ENCODE data around the gene NFASC. TPM values are rescaled to one million over a fixed set of nuclear protein-coding genes. Genes with fewer than 3 reads are reported as not detected.

The NFASC gene
- total and polyA plus RNA-seq, 4 donors: 0.23 to 5.4 (median 1.9) TPM

DNA sequence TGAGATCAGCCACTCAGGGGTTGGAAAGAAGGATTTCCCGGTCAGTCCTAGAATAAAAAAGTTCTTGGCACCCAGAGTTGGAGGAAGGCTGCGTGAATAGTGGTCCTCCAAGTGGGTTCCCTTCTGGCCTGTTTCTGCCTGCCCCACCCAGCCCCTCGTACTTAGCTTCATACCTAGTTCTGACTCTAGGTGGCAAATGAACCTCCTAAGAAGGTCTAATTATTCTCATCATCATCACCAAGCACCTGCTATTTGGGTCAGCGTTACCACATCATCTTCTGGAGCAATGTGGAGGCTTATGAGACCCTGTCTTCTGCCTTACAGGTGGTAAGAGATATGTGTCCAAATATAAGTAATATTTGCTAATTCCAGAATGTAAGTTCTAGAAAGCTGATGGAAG lies 35.9 kb upstream of the NFASC start:
- Histone ChIP-seq H3K27ac (ENCODE audit: low read depth in 1 of 2, low read length in 2 of 2) (no peak overlapping the region), H3K9me3 (ENCODE audit: control insufficient read depth in 4 of 4, low read length in 3 of 4) (no peaks in the 10 kb centered on the region), H3K9ac (ENCODE audit: low read depth in 1 of 2, low read length in 2 of 2) (no peak overlapping the region), H3K4me3 (ENCODE audit: low read depth in 1 of 3, low read length in 3 of 3) (no peak overlapping the region), H3K4me1 (ENCODE audit: control insufficient read depth in 4 of 4, insufficient read depth in 4 of 4, low read length in 3 of 4) (no peaks in the 10 kb centered on the region), H3K36me3 (ENCODE audit: control insufficient read depth in 4 of 4, insufficient read depth in 3 of 4, low read depth in 1 of 4, low read length in 3 of 4) (no peaks in the 10 kb centered on the region), H3K27me3 (ENCODE audit: control insufficient read depth in 4 of 4, insufficient read depth in 4 of 4, low read length in 3 of 4) (no peaks in the 10 kb centered on the region)
- TF ChIP-seq JUND (IDR thresholded peaks at IDR 0.05): no peak
- TF ChIP-seq, protein P1, sequence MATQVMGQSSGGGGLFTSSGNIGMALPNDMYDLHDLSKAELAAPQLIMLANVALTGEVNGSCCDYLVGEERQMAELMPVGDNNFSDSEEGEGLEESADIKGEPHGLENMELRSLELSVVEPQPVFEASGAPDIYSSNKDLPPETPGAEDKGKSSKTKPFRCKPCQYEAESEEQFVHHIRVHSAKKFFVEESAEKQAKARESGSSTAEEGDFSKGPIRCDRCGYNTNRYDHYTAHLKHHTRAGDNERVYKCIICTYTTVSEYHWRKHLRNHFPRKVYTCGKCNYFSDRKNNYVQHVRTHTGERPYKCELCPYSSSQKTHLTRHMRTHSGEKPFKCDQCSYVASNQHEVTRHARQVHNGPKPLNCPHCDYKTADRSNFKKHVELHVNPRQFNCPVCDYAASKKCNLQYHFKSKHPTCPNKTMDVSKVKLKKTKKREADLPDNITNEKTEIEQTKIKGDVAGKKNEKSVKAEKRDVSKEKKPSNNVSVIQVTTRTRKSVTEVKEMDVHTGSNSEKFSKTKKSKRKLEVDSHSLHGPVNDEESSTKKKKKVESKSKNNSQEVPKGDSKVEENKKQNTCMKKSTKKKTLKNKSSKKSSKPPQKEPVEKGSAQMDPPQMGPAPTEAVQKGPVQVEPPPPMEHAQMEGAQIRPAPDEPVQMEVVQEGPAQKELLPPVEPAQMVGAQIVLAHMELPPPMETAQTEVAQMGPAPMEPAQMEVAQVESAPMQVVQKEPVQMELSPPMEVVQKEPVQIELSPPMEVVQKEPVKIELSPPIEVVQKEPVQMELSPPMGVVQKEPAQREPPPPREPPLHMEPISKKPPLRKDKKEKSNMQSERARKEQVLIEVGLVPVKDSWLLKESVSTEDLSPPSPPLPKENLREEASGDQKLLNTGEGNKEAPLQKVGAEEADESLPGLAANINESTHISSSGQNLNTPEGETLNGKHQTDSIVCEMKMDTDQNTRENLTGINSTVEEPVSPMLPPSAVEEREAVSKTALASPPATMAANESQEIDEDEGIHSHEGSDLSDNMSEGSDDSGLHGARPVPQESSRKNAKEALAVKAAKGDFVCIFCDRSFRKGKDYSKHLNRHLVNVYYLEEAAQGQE (IDR thresholded peaks at IDR 0.05): no peak
- TF ChIP-seq, protein P2, sequence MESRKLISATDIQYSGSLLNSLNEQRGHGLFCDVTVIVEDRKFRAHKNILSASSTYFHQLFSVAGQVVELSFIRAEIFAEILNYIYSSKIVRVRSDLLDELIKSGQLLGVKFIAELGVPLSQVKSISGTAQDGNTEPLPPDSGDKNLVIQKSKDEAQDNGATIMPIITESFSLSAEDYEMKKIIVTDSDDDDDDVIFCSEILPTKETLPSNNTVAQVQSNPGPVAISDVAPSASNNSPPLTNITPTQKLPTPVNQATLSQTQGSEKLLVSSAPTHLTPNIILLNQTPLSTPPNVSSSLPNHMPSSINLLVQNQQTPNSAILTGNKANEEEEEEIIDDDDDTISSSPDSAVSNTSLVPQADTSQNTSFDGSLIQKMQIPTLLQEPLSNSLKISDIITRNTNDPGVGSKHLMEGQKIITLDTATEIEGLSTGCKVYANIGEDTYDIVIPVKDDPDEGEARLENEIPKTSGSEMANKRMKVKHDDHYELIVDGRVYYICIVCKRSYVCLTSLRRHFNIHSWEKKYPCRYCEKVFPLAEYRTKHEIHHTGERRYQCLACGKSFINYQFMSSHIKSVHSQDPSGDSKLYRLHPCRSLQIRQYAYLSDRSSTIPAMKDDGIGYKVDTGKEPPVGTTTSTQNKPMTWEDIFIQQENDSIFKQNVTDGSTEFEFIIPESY (IDR thresholded peaks at IDR 0.05): no peak
- TF ChIP-seq, protein P3, sequence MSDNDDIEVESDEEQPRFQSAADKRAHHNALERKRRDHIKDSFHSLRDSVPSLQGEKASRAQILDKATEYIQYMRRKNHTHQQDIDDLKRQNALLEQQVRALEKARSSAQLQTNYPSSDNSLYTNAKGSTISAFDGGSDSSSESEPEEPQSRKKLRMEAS (IDR thresholded peaks at IDR 0.05): no peak
- TF ChIP-seq EGR1 (IDR thresholded peaks at IDR 0.05; ENCODE audit: low read depth in 2 of 2): no peak
- TF ChIP-seq NR2F2 (IDR thresholded peaks at IDR 0.05): no peak
- TF ChIP-seq, protein P4, sequence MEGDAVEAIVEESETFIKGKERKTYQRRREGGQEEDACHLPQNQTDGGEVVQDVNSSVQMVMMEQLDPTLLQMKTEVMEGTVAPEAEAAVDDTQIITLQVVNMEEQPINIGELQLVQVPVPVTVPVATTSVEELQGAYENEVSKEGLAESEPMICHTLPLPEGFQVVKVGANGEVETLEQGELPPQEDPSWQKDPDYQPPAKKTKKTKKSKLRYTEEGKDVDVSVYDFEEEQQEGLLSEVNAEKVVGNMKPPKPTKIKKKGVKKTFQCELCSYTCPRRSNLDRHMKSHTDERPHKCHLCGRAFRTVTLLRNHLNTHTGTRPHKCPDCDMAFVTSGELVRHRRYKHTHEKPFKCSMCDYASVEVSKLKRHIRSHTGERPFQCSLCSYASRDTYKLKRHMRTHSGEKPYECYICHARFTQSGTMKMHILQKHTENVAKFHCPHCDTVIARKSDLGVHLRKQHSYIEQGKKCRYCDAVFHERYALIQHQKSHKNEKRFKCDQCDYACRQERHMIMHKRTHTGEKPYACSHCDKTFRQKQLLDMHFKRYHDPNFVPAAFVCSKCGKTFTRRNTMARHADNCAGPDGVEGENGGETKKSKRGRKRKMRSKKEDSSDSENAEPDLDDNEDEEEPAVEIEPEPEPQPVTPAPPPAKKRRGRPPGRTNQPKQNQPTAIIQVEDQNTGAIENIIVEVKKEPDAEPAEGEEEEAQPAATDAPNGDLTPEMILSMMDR (IDR thresholded peaks at IDR 0.05; ENCODE audit: low read depth, low read length, missing input control): no peak
- TF ChIP-seq FOXA1 (IDR thresholded peaks at IDR 0.05): no peak
- TF ChIP-seq SP1 (IDR thresholded peaks at IDR 0.05): no peak
- TF ChIP-seq, protein P5, sequence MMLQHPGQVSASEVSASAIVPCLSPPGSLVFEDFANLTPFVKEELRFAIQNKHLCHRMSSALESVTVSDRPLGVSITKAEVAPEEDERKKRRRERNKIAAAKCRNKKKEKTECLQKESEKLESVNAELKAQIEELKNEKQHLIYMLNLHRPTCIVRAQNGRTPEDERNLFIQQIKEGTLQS (IDR thresholded peaks at IDR 0.05): no peak
- no peak for TF ChIP-seq FOXA2 (IDR thresholded peaks at IDR 0.05)
- no peak for TF ChIP-seq HNF4A (conservative IDR thresholded peaks at IDR 0.05)
- TF ChIP-seq RAD21 (IDR thresholded peaks at IDR 0.05): no peak
- no peak for TF ChIP-seq TAF1 (conservative IDR thresholded peaks at IDR 0.05)
- no peak for TF ChIP-seq GABPA (IDR thresholded peaks at IDR 0.05 in 1 of 2, conservative IDR thresholded peaks at IDR 0.05 in 1 of 2)
- TF ChIP-seq YY1 (IDR thresholded peaks at IDR 0.05): no peak
- TF ChIP-seq RXRA (IDR thresholded peaks at IDR 0.05): no peak
- TF ChIP-seq HNF4G (IDR thresholded peaks at IDR 0.05): no peak
- WGBS: 34% methylated on average over 4 of the region's 4 CpGs
- no peak for DNase-seq (ENCODE audit: low spot score)
